H54 (cell line): ENCODE measurements around the gene BCL2L1.
A peak's percentile ranks its signal among the peaks of the same experiment; 100 is the strongest.
"Not testable (repeated sequence)": the region's sequence is repeated elsewhere in the genome, so short reads cannot be mapped to it uniquely, and the experiment has no call there.

Experiments used
- DNase-seq: peaks from one replicate; pipeline ENCODE4 v3.0.0; 2011; ENCODE audit warnings: low spot score, mixed read lengths; ENCODE audit not compliant: insufficient read length
- FAIRE-seq: peaks from 3 replicates; lab custom pipeline; 2011; peaks lifted over from hg19 to GRCh38; lab: Jason Lieb, UNC
- POLR2A ChIP-seq: IDR thresholded peaks from 2 replicates; pipeline ENCODE4 v1.6.1; 2011; ENCODE audit warnings: low read depth, mild to moderate bottlenecking, low read length

BCL2L1 gene

DNA sequence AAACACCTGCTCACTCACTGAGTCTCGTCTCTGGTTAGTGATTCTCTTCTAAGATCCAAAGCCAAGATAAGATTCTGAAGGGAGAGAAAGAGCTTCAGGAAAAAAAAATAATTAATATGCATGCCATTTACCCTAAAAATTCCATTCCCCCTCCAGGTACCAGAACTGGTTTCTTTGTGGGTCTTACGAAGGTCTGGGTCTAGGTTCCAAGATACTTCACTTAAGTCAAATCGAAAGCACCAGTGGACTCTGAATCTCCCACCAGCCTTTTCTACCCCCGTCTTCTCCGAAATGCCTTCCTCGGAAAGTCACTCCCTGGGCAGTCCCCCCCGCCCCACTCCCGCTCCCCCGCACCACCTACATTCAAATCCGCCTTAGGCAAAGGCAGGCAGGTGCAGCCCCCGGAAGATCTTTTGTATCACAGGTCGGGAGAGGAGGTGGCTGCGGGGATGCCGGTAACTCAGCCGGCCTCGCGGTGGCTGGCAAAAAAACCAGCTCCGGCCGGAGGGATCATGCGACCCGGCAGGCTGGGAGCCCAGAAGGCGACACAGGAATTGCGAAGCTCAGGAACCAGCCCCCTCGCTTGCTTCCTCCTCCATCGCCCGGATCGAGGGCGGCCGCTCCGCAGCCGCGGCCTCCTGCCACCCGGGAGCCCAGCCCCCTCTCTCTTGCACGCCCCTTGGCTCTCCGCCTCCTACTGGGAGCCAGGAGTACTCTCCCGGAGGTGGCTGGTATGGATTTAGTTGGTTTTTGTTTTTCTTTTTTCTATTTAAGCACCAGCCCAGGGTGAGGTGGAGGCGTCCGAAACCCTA lies at the start of gene BCL2L1:
TSS of gene BCL2L1 (minus strand) at position 612 of the 812 bp plus-strand sequence. CDS start 650 bp downstream, outside the sequence.
- no peak for FAIRE-seq
- TF ChIP-seq POLR2A = peak; percentile 70
- DNase-seq = peak; percentile 42

DNA sequence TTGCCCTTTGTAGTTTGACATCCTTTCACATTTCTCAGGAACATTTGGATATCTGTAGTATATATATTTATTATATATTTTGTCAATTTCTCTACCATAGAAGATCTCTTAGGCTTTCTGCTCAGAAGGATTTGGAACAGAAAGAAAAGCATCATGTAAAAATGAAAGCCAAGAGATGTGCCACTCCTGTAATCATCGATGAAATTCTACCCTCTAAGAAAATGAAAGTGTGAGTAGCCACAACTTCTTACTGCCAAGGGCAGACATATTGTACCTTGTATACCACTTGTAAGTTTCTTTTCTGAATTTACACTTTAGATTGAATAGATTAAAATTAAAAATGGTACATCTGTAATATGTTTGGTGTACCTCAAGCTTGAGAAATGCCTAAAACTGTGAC lies 47.6 kb upstream of the BCL2L1 start:
- no peak for FAIRE-seq
- no peak for TF ChIP-seq POLR2A
- no peak for DNase-seq

DNA sequence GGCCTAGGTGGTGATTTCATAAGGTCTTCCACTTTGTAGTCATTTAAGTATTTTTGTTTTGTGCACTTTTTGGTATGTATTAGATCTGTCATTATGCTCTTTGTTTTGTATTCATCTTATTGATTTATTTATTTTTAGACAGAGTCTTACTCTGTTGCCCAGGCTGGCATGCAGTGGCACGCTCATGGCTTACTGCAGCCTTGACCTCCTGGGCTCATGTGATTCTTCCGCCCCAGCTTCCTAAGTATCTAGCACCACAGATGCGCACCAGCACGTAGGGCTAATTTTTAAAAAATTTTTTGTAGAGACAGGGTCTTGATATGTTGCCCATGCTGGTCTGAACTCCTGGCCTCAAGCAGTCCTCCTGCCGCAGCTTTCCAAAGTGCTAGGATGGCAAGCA lies 47.0 kb upstream of the BCL2L1 start:
- TF ChIP-seq POLR2A = no peak
- no peak for DNase-seq
- no peak for FAIRE-seq

DNA sequence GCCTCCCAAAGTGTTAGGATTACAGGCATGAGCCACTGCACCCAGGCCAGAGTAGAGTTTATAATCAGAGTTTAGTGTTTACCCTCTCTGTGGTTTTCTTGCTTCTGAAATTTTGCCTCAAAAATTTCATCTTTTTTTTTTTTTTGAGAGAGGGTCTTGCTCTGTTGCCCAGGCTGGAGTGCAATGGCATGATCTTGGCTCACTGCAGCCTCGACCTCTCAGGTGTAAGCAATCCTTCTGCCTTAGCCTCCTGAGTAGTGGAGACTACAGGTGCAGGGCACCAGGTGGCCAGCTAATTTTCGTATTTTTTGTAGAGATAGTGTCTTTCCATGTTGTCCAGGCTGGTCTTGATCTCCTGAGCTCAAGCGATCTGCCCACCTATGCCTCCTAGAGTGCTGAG lies 45.1 kb upstream of the BCL2L1 start:
- DNase-seq (no peak), FAIRE-seq (no peak)
- TF ChIP-seq POLR2A = no peak

DNA sequence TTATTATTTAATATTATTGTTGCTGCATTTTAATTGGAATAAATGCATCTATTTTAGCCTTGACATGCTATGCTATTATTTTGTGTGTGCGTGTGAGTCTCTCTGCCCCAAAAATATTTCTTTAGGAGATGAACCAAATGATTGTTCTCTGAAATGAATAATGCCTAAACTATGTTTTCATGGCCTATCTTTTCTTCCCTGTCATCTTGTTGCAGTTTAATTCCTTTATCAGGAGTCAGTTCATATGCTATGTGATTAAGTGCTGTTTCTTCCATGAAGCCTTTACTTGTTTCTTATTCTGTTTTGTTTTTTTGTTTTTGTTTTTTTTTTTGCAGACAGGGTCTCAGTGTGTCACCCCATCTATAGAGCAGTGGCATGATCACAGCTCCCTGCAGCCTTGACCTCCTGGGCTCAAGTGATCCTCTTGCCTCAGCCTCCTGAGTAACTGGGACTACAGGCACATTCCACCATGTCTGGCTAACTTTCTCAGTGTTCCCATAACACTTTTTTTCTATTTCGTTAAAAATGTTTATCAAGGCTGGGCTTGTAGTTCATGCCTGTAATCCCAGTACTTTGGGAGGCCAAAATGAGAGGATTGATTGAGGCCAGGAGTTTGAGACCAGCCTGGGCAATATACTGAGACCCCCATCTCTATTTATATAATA lies 42.1 kb upstream of the BCL2L1 start:
- FAIRE-seq = peak; percentile 20
- no peak for DNase-seq
- no peak for TF ChIP-seq POLR2A

DNA sequence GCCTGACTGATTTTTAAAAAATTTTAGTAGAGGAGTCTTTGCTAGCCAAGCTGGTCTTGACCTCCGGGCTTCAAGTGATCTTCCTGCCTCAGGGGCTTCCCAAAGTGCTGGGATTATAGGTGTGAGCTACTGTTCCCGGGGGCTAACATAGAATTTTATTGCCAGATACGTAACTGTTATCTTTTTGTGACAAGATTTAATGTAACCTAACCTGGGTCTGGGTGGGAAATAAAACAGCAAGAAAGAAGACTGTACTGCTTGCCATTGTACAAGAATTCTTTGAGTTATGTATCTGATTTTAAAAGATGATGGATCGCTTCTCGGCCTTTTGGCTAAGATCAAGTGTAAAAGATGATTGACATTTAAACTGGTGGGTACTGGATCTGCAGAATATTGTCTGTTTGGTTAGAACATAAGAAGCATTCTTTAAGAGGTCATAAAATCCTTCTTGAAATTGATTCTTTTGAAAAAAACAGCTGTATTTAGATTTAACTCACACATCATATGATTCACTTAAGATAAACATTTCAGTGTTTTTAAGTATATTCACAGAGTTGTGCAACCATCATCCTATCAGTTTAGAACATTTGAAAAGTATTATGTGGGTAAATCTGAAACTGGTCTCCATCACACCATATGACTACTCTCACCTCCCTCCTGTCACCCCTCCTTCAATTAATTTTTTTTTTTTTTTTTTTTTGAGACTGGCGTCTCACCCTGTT lies 38.0 kb upstream of the BCL2L1 start:
- FAIRE-seq (no peak), DNase-seq (no peak)
- no peak for TF ChIP-seq POLR2A

DNA sequence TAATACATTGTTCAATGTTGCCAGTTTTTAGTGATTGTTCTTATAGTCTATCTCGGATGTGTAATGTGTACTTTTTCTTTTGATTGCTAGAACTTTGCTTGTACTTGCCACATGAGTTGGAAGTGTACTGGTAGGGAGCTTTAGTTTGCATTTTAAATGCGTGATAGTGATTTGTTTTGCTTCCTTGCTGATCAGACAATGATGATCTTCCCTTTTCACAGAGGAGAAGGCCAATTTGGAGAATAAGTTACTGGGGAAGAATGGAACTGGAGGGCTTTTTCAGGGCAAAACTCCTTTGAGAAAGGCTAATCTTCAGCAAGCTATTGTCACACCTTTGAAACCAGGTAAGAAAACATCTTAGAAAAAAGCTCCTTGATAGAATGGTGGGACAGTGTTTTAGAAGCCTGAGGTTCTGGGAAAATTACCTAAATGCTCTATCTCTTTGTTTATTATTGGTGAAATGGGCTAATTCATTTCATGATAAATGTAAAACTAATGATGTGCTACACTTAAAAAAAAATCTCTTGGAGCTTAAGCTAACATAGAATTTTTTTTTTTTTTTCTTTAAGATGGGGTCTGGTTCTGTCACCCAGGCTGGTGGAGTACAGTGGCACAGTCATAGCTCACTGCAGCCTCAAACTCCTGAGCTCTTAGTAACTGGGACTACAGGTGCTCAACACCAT lies 37.3 kb upstream of the BCL2L1 start:
- FAIRE-seq (no peak), DNase-seq (no peak)
- TF ChIP-seq POLR2A = no peak

DNA sequence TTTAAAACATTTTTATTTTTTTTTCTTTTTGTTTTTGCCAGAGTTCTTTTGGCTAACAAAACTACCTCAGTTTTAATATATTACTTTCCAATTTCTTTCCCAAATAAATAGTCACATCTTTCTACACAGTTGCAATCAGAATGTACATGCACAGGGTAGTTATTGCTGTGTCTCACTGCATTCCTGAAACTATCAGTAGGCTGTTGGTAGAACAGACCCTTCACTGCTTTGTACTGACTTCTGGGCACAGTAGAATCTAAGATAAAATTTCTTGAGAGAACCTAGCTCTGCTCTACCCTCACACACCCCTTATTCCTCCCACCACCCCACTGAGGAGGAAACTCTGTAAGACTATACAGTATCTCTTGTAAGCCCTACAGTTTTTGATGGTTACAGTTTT lies 36.3 kb upstream of the BCL2L1 start:
- no peak for DNase-seq
- no peak for FAIRE-seq
- TF ChIP-seq POLR2A = no peak

DNA sequence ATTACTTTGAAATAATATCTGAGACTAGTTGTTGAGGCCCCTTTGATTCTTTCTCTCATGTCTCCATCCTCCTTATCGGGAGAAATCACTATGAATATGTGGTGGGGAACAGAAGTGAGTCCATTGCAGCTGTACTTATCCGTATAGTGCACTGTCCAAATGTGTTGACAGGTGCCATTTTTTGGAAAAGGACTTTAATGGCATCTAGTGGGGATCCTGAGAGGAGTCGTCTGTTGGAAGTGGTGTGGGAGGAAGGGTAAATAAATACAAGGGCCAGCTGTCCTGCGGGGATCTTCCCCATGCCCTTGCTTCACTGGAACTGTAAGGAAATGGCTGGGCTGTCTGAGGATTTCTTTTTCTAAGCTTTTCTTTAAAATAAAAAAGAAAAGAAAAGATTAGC lies 35.9 kb upstream of the BCL2L1 start:
- TF ChIP-seq POLR2A = no peak
- DNase-seq (no peak), FAIRE-seq (no peak)

DNA sequence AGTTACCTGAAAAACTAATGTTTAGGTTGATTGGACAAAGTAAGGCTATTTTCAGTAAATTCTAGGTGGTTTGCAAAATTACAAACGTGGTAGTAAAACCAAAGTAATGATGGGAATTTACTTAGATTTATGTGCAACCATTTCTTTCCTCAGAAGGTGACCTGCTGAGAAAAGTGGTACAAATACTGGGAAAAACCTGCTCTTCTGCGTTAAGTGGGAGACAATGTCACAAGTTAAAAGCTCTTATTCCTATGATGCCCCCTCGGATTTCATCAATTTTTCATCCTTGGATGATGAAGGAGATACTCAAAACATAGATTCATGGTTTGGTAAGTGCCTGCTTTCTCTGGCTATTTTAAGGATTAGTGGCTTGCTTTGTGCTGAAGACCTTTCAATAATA lies 34.6 kb upstream of the BCL2L1 start:
- no peak for TF ChIP-seq POLR2A
- FAIRE-seq (no peak), DNase-seq (no peak)

DNA sequence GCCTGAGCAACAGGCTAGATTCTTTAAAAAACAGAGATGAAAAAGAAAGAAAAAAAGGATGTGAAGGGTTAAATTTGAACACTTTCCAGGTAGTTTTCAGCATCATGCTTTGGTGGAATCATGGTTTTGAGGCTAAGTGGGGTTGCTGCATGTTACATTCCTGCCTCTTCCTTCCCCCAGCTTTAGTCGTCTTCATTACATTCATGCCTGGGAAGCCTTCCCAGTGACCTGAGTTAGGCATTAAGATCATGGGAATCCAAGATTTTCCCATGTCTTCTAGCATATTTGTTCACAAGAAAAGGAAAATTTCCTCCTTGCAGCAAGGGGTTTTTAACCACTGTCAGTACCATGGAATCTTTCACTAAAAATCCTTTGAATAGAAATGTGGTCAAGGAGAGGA lies 28.5 kb upstream of the BCL2L1 start:
- DNase-seq (no peak), FAIRE-seq (no peak)
- TF ChIP-seq POLR2A = no peak

DNA sequence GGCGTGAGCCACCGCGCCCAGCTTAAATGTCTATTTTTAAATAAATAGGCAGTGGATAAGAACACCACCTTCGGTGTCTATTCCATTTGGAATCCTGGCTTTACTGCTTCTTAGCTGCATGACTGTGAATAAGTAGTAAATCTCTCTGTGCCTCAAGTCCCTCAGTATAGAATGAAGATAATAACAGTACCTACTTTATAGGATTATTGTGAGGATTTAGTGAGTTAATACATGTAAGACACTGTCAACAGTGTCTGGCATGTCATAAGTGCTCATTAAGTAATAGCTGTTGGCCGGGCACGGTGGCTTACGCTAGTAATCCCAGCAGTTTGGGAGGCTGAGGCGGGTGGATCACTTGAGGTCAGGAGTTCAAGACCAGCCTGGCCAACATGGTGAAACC lies 26.6 kb upstream of the BCL2L1 start:
- no peak for DNase-seq
- FAIRE-seq = no peak
- no peak for TF ChIP-seq POLR2A

DNA sequence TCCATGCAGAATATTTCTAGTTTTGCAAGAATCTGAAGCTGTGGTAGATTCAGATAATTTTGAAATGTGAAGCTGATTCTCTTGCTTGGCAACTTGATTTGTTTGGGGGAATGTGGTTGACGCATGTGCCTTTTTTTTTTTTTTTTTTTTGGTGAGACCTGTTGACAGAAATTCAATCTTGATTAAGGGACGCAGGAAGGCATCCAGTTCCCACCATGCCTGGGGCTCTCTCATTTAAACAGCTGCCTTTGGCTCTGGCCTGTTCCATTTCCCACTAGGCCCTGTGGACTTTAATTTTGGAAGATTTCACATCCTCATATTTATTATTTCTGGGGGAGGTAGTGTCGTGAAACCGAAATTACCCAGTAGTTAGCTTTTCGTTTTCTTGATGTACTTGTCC lies 25.0 kb upstream of the BCL2L1 start:
- FAIRE-seq = no peak
- TF ChIP-seq POLR2A = no peak
- DNase-seq = no peak

DNA sequence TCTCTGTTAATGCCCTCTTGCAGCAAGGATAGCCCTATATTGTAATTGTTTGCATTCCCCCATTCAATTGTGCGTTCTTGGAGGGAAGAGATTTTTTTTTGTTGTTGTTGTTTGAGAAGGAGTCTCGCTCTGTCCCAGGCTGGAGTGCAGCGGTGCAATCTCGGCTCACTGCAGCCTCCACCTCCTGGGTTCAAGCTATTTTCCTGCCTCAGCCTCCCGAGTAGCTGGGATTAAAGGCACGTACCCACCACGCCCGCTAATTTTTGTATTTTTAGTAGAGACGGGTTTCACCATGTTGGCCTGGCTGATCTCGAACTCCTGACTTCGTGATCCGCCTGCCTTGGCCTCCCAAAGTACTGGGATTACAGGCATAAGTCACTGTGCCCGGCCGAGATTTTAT lies 24.4 kb upstream of the BCL2L1 start:
- FAIRE-seq, DNase-seq: not testable (repeated sequence)
